ENCODE measurements around the gene FAM13C. TPM values are rescaled to one million over a fixed set of nuclear protein-coding genes. Genes with fewer than 3 reads are reported as not detected.
A peak's percentile ranks its signal among the peaks of the same experiment; 100 is the strongest.

FAM13C gene
- total and polyA plus RNA-seq, 2 of the 13 experiments (the other 11 are each of a cell fraction or from before 2014, with no cell fraction given): 0.07 to 0.26 TPM

- Histone ChIP-seq H2AFZ (ENCODE audit: low read length) (no peak overlapping the region), H3K36me3 (replicated peaks in 1 of 2; ENCODE audit: control insufficient read depth in 1 of 2, insufficient read depth in 2 of 2, low read length in 2 of 2) (peaks cover 0 to 10% of the 10 kb centered on the region in 2 experiments; a peak in 2 of 5 replicates), H3K4me3 (replicated peaks in 1 of 3; ENCODE audit: insufficient read depth in 1 of 3, low read depth in 2 of 3, low read length in 3 of 3) (no peak overlapping the region), H4K20me1 (ENCODE audit: insufficient read depth, low read length) (peaks cover 83% of the 10 kb centered on the region), H3K79me2 (ENCODE audit: insufficient read depth, low read length) (peaks cover 95% of the 10 kb centered on the region), H3K9ac (ENCODE audit: insufficient read depth, low read depth, low read length) (no peak overlapping the region), H3K4me2 (ENCODE audit: low read depth, low read length) (no peak overlapping the region), H3K27ac (ENCODE audit: extremely low read length, insufficient read depth, low read length) (no peak overlapping the region), H3K9me3 (ENCODE audit: low read length) (no peaks in the 10 kb centered on the region), H3K4me1 (ENCODE audit: insufficient read depth, low read length) (peaks cover 76% of the 10 kb centered on the region), H3K27me3 (ENCODE audit: control insufficient read depth in 1 of 2, insufficient read depth in 2 of 2, low read length in 2 of 2) (no peaks in the 10 kb centered on the region)
- 98% methylated on average over 1 of the region's 1 CpG for WGBS (ENCODE audit: low lambda C conversion rate)
- DNase-seq (ENCODE audit: low spot score): no peak
- POLR2A ChIA-PET: no interaction called here
- no TSS peak for BruUV-seq (replicated peaks)
- FAIRE-seq: no peak
- ATAC-seq: no peak
- no peak for TF ChIP-seq ZNF644 (CRISPR knock-in tag; IDR thresholded peaks at IDR 0.05; ENCODE audit: low read depth)
- TF ChIP-seq, protein P1, sequence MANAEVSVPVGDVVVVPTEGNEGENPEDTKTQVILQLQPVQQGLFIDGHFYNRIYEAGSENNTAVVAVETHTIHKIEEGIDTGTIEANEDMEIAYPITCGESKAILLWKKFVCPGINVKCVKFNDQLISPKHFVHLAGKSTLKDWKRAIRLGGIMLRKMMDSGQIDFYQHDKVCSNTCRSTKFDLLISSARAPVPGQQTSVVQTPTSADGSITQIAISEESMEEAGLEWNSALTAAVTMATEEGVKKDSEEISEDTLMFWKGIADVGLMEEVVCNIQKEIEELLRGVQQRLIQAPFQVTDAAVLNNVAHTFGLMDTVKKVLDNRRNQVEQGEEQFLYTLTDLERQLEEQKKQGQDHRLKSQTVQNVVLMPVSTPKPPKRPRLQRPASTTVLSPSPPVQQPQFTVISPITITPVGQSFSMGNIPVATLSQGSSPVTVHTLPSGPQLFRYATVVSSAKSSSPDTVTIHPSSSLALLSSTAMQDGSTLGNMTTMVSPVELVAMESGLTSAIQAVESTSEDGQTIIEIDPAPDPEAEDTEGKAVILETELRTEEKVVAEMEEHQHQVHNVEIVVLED (CRISPR knock-in tag; IDR thresholded peaks at IDR 0.05; ENCODE audit: borderline replicate concordance): no peak
- peak; percentile 78; the same call in 1 of the 2 replicates for TF ChIP-seq ATF7 (IDR thresholded peaks at IDR 0.05)
- no peak for TF ChIP-seq ATF7 (CRISPR knock-in tag; IDR thresholded peaks at IDR 0.05)
- peak; percentile 58 for TF ChIP-seq CREB1 (IDR thresholded peaks at IDR 0.05)
- no peak for TF ChIP-seq CREB1 (CRISPR knock-in tag; IDR thresholded peaks at IDR 0.05)
- in situ Hi-C loops (cut with HindIII; ENCODE audit: extremely low pct_ligation_motif_present, low pct_unique_long_range_greater_than_20kb): no loop called here
- CTCF ChIA-PET (ENCODE audit: low intra/inter-chr PET ratio, low total read pairs): no interaction called here
- intact Hi-C loops (cut with micrococcal nuclease; ENCODE audit: unreplicated experiment): no loop called here
Observed at GRCh38 chr10:59214160-59214559, 148.2 kb downstream of the FAM13C start.

DNA sequence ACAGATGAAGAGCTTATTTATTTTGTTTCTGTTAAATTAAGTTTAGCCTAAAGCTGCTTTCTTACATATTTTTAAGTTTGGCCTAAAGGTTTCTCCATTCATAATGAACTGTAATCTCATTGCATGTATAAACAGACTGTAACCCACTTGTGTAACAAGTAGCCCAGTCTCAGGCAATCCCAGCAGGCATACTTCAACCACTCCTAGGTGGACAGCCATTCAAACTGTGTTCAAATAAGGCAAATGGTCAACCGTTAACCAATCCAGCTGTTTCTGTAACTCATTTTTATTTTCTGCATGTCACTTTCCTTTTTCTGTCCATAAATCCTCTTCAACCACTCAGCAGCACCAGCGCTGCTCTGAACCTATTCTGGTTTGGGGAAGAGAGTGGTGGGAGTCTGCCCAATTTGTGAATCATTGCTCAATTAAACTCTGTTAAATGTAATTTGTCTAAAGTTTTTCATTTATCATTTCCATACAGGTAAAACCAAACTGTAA lies 150.0 kb downstream of the FAM13C start:
- Histone ChIP-seq H3K9ac (ENCODE audit: insufficient read depth, low read depth, low read length) (no peak overlapping the region), H4K20me1 (ENCODE audit: insufficient read depth, low read length) (peaks cover 73% of the 10 kb centered on the region), H3K36me3 (replicated peaks in 1 of 2; ENCODE audit: control insufficient read depth in 1 of 2, insufficient read depth in 2 of 2, low read length in 2 of 2) (peaks cover 4 to 18% of the 10 kb centered on the region in 2 experiments; a peak in 4 of 5 replicates), H3K4me3 (replicated peaks in 1 of 3; ENCODE audit: insufficient read depth in 1 of 3, low read depth in 2 of 3, low read length in 3 of 3) (no peak overlapping the region), H3K79me2 (ENCODE audit: insufficient read depth, low read length) (peaks cover 86% of the 10 kb centered on the region), H3K27me3 (ENCODE audit: control insufficient read depth in 1 of 2, insufficient read depth in 2 of 2, low read length in 2 of 2) (no peaks in the 10 kb centered on the region), H3K4me2 (ENCODE audit: low read depth, low read length) (no peak overlapping the region), H3K27ac (ENCODE audit: extremely low read length, insufficient read depth, low read length) (no peak overlapping the region), H3K9me3 (ENCODE audit: low read length) (no peaks in the 10 kb centered on the region), H3K4me1 (ENCODE audit: insufficient read depth, low read length) (peaks cover 62% of the 10 kb centered on the region), H2AFZ (ENCODE audit: low read length) (no peak overlapping the region)
- no TSS peak for BruUV-seq (replicated peaks)
- DNase-seq (ENCODE audit: low spot score) (no peak), ATAC-seq (peak; percentile 18; the same call in 1 of the 3 replicates), FAIRE-seq (no peak)
- no peak for TF ChIP-seq FOXK2 (IDR thresholded peaks at IDR 0.05)
- no peak for TF ChIP-seq CSRNP1 (CRISPR knock-in tag; IDR thresholded peaks at IDR 0.05)
- peak; percentile 93 for TF ChIP-seq RBM22 (optimal IDR thresholded peaks at IDR 0.05; ENCODE audit: low read length)
- intact Hi-C loops (cut with micrococcal nuclease; ENCODE audit: unreplicated experiment) (no loop called here), in situ Hi-C loops (cut with HindIII; ENCODE audit: extremely low pct_ligation_motif_present, low pct_unique_long_range_greater_than_20kb) (no loop called here)
- ChIA-PET CTCF (ENCODE audit: low intra/inter-chr PET ratio, low total read pairs) (no interaction called here), POLR2A (interaction anchor here (1.0 kb wide), 1 partner anchor 34 kb away, joined by 3 read pairs; no protein-coding TSS in a partner anchor)
- 98% methylated on average over 2 of the region's 2 CpGs for WGBS (ENCODE audit: low lambda C conversion rate)

Data from HepG2 (cell line).